ENCODE measurements around the gene SLITRK4. TPM values are rescaled to one million over a fixed set of nuclear protein-coding genes. Genes with fewer than 3 reads are reported as not detected.

SLITRK4 gene
- not detected for total RNA-seq

- H3K36me3 Mint-ChIP-seq, result peaks cover 4 to 7% of the 10 kb centered on the region in 2 donors
- no peaks in the 10 kb centered on the region for H3K9me3 Mint-ChIP-seq
- ATAC-seq (no peak), DNase-seq (ENCODE audit: low spot score in 2 of 2) (no peak)
- no peak within 1 kb of the TSS for H3K27ac Mint-ChIP-seq
Measured at GRCh38 chrX:143635915-143636314, at the start of gene SLITRK4. Gene SLITRK4 (minus strand): TSS chrX:143636101. CDS start chrX:143631108, 4,993 bp downstream.

GRCh38 chrX:143683486-143683885 lies 47.6 kb upstream of the SLITRK4 start:
- no peaks in the 10 kb centered on the region for H3K36me3 Mint-ChIP-seq
- H3K27ac Mint-ChIP-seq, result no peak overlapping the region
- DNase-seq (ENCODE audit: low spot score in 2 of 2) (no peak), ATAC-seq (no peak)
- peaks cover 0 to 3% of the 10 kb centered on the region in 2 donors for H3K9me3 Mint-ChIP-seq

- ATAC-seq, result no peak
- no peak overlapping the region for H3K27ac Mint-ChIP-seq
- DNase-seq (ENCODE audit: low spot score in 2 of 2), result no peak
- peaks cover 0 to 4% of the 10 kb centered on the region in 2 donors for H3K9me3 Mint-ChIP-seq
- no peaks in the 10 kb centered on the region for H3K36me3 Mint-ChIP-seq
Measured at GRCh38 chrX:143674926-143675325, 39.0 kb upstream of the SLITRK4 start.

GRCh38 chrX:143669395-143669794 lies 33.5 kb upstream of the SLITRK4 start:
- H3K9me3 Mint-ChIP-seq, result peaks cover 0 to 4% of the 10 kb centered on the region in 2 donors
- H3K27ac Mint-ChIP-seq, result no peak overlapping the region
- DNase-seq (ENCODE audit: low spot score in 2 of 2) (no peak), ATAC-seq (no peak)
- H3K36me3 Mint-ChIP-seq, result no peaks in the 10 kb centered on the region

- H3K27ac Mint-ChIP-seq, result no peak overlapping the region
- ATAC-seq (no peak), DNase-seq (ENCODE audit: low spot score in 2 of 2) (no peak)
- H3K9me3 Mint-ChIP-seq, result no peaks in the 10 kb centered on the region
- no peaks in the 10 kb centered on the region for H3K36me3 Mint-ChIP-seq
Measured at GRCh38 chrX:143664302-143664701, 28.4 kb upstream of the SLITRK4 start.

- ATAC-seq, result no peak
- H3K36me3 Mint-ChIP-seq, result no peaks in the 10 kb centered on the region
- no peak for DNase-seq (ENCODE audit: low spot score in 2 of 2)
- H3K27ac Mint-ChIP-seq, result no peak overlapping the region
- H3K9me3 Mint-ChIP-seq, result no peaks in the 10 kb centered on the region
Measured at GRCh38 chrX:143663755-143664154, 27.9 kb upstream of the SLITRK4 start.

GRCh38 chrX:143661286-143661685 lies 25.4 kb upstream of the SLITRK4 start:
- H3K27ac Mint-ChIP-seq, result no peak overlapping the region
- no peak for ATAC-seq
- H3K9me3 Mint-ChIP-seq, result no peaks in the 10 kb centered on the region
- no peaks in the 10 kb centered on the region for H3K36me3 Mint-ChIP-seq
- DNase-seq (ENCODE audit: low spot score in 2 of 2), result no peak

- H3K27ac Mint-ChIP-seq, result no peak overlapping the region
- no peak for DNase-seq (ENCODE audit: low spot score in 2 of 2)
- no peak for ATAC-seq
- H3K36me3 Mint-ChIP-seq, result no peaks in the 10 kb centered on the region
- H3K9me3 Mint-ChIP-seq, result no peaks in the 10 kb centered on the region
Measured at GRCh38 chrX:143648705-143649104, 12.8 kb upstream of the SLITRK4 start.

- no peaks in the 10 kb centered on the region for H3K9me3 Mint-ChIP-seq
- no peak overlapping the region for H3K27ac Mint-ChIP-seq
- no peak for DNase-seq (ENCODE audit: low spot score in 2 of 2)
- H3K36me3 Mint-ChIP-seq, result no peaks in the 10 kb centered on the region
- no peak for ATAC-seq
Measured at GRCh38 chrX:143642426-143642825, 6.5 kb upstream of the SLITRK4 start.

GRCh38 chrX:143636831-143637230 lies 930 bp upstream of the SLITRK4 start:
- ATAC-seq (no peak), DNase-seq (ENCODE audit: low spot score in 2 of 2) (no peak)
- Mint-ChIP-seq H3K9me3 (no peaks in the 10 kb centered on the region), H3K36me3 (peaks cover 4 to 7% of the 10 kb centered on the region in 2 donors), H3K27ac (no peak overlapping the region)

GRCh38 chrX:143634663-143635455 lies 1.0 kb downstream of the SLITRK4 start:
- DNase-seq (ENCODE audit: low spot score in 2 of 2), result no peak
- H3K36me3 Mint-ChIP-seq, result peaks cover 4 to 7% of the 10 kb centered on the region in 2 donors
- no peaks in the 10 kb centered on the region for H3K9me3 Mint-ChIP-seq
- H3K27ac Mint-ChIP-seq, result no peak overlapping the region
- no peak for ATAC-seq

- H3K9me3 Mint-ChIP-seq, result no peaks in the 10 kb centered on the region
- ATAC-seq (no peak), DNase-seq (ENCODE audit: low spot score in 2 of 2) (no peak)
- H3K27ac Mint-ChIP-seq, result no peak overlapping the region
- peaks cover 4 to 7% of the 10 kb centered on the region in 2 donors for H3K36me3 Mint-ChIP-seq
Measured at GRCh38 chrX:143634309-143634662, 1.6 kb downstream of the SLITRK4 start.

GRCh38 chrX:143633461-143634308 lies 2.2 kb downstream of the SLITRK4 start:
- no peak for ATAC-seq
- no peak overlapping the region for H3K27ac Mint-ChIP-seq

GRCh38 chrX:143632625-143633410 lies 3.1 kb downstream of the SLITRK4 start:
- Mint-ChIP-seq H3K36me3 (peaks cover 4 to 7% of the 10 kb centered on the region in 2 donors), H3K9me3 (no peaks in the 10 kb centered on the region), H3K27ac (no peak overlapping the region)
- DNase-seq (ENCODE audit: low spot score in 2 of 2) (no peak), ATAC-seq (no peak)

More at GRCh38 chrX:143633461-143634308, 2.2 kb downstream of the SLITRK4 start:
- H3K9me3 Mint-ChIP-seq, result no peaks in the 10 kb centered on the region
- no peak for DNase-seq (ENCODE audit: low spot score in 2 of 2)
- H3K36me3 Mint-ChIP-seq, result peaks cover 4 to 7% of the 10 kb centered on the region in 2 donors

- H3K36me3 Mint-ChIP-seq, result no peaks in the 10 kb centered on the region
- ATAC-seq (no peak), DNase-seq (ENCODE audit: low spot score in 2 of 2) (no peak)
- H3K9me3 Mint-ChIP-seq, result no peaks in the 10 kb centered on the region
- no peak overlapping the region for H3K27ac Mint-ChIP-seq
Measured at GRCh38 chrX:143623657-143624056, 12.2 kb downstream of the SLITRK4 start.

GRCh38 chrX:143621276-143621675 lies 14.6 kb downstream of the SLITRK4 start:
- DNase-seq (ENCODE audit: low spot score in 2 of 2), result no peak
- H3K27ac Mint-ChIP-seq, result no peak overlapping the region
- ATAC-seq, result no peak
- H3K36me3 Mint-ChIP-seq, result no peaks in the 10 kb centered on the region
- no peaks in the 10 kb centered on the region for H3K9me3 Mint-ChIP-seq

- DNase-seq (ENCODE audit: low spot score in 2 of 2) (no peak), ATAC-seq (no peak)
- Mint-ChIP-seq H3K27ac (peak overlapping the region in 1 of 2 donors; percentile 36), H3K9me3 (peaks cover 6 to 16% of the 10 kb centered on the region in 2 donors), H3K36me3 (no peaks in the 10 kb centered on the region)
Measured at GRCh38 chrX:143615851-143616250, 20.1 kb downstream of the SLITRK4 start.

Measured in activated naive CD4-positive, alpha-beta T cell treated with anti-CD3 and anti-CD28 coated beads, Interleukin-2, amount 50 U/mL, for 72 hours (primary cell).